SK-N-SH treated with all-trans-retinoic acid at 6 μM for 48 hours (cell line): ENCODE data around the gene ZNF606.

ENCODE experiments used
- ATAC-seq: fragments of 200-7000 bp; cut with Tn5 transposase; 3 replicates; pipeline ENCODE4 v1.9.1; 2020; ENCODE audit warnings: mild to moderate bottlenecking, moderate library complexity
- ARNTL ChIP-seq: fragments of 450-650 bp; formaldehyde crosslinking; IDR thresholded peaks from 2 replicates; pipeline ENCODE4 v1.5.0; 2020; ENCODE audit warnings: low read depth, mild to moderate bottlenecking, moderate library complexity, borderline replicate concordance
- BACH2 ChIP-seq: fragments of 250-450 bp; sonication (Bioruptor Pico); IDR thresholded peaks from 2 replicates; pipeline ENCODE4 v1.9.0; 2021; ENCODE audit warnings: mild to moderate bottlenecking, borderline replicate concordance
- CREB5 ChIP-seq: fragments of 250-450 bp; sonication (Bioruptor Pico); IDR thresholded peaks from 2 replicates; pipeline ENCODE4 v1.5.1; 2020; ENCODE audit warnings: low read depth, mild to moderate bottlenecking, moderate library complexity
- GLIS3 ChIP-seq: fragments of 250-450 bp; sonication (Bioruptor Pico); IDR thresholded peaks from 2 replicates; pipeline ENCODE4 v1.5.0; 2020; ENCODE audit warnings: mild to moderate bottlenecking, moderate library complexity
- ISL1 ChIP-seq: fragments of 250-450 bp; sonication (Bioruptor Pico); IDR thresholded peaks from 2 replicates; pipeline ENCODE4 v2.1.2; 2022; ENCODE audit warnings: mild to moderate bottlenecking, moderate library complexity
- POU6F1 ChIP-seq: fragments of 250-450 bp; sonication (Bioruptor Pico); IDR thresholded peaks from 2 replicates; pipeline ENCODE4 v1.8.0; 2021; ENCODE audit warnings: low read depth, mild to moderate bottlenecking, moderate library complexity, borderline replicate concordance
- RARB ChIP-seq: fragments of 250-450 bp; sonication (Bioruptor Pico); IDR thresholded peaks from 2 replicates; pipeline ENCODE4 v1.8.0; 2021; ENCODE audit warnings: mild to moderate bottlenecking, moderate library complexity
- ZFP30 ChIP-seq: fragments of 450-650 bp; formaldehyde crosslinking; IDR thresholded peaks from 2 replicates; pipeline ENCODE4 v1.5.0; 2022; ENCODE audit warnings: mild to moderate bottlenecking, moderate library complexity
- ZNF565 ChIP-seq: fragments of 450-650 bp; formaldehyde crosslinking; conservative IDR thresholded peaks from 2 replicates; pipeline ENCODE4 v1.5.0; 2020; ENCODE audit warnings: low read depth, mild to moderate bottlenecking, moderate library complexity
- TF ChIP-seq, protein P1 (sequence below): fragments of 250-450 bp; sonication (Bioruptor Pico); IDR thresholded peaks from 2 replicates; pipeline ENCODE4 v1.8.0; 2020; ENCODE audit warnings: mild to moderate bottlenecking, moderate library complexity, borderline replicate concordance

Gene ZNF606

GRCh38 chr19:57927587-57927986, 75.0 kb downstream of the ZNF606 start:
- ATAC-seq, result no peak
- TF ChIP-seq ZNF565 (CRISPR knock-in tag) (no peak), ZFP30 (no peak), CREB5 (no peak), RARB (CRISPR knock-in tag) (no peak), POU6F1 (CRISPR knock-in tag) (no peak), ARNTL (no peak), GLIS3 (CRISPR knock-in tag) (no peak), ISL1 (no peak), BACH2 (CRISPR knock-in tag) (no peak)
- TF ChIP-seq, protein P1, sequence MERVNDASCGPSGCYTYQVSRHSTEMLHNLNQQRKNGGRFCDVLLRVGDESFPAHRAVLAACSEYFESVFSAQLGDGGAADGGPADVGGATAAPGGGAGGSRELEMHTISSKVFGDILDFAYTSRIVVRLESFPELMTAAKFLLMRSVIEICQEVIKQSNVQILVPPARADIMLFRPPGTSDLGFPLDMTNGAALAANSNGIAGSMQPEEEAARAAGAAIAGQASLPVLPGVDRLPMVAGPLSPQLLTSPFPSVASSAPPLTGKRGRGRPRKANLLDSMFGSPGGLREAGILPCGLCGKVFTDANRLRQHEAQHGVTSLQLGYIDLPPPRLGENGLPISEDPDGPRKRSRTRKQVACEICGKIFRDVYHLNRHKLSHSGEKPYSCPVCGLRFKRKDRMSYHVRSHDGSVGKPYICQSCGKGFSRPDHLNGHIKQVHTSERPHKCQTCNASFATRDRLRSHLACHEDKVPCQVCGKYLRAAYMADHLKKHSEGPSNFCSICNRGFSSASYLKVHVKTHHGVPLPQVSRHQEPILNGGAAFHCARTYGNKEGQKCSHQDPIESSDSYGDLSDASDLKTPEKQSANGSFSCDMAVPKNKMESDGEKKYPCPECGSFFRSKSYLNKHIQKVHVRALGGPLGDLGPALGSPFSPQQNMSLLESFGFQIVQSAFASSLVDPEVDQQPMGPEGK, result no peak
- TF ChIP-seq, all 23 proteins: peak for 0
